ENCODE results near the gene SMARCD1.
A peak's percentile ranks its signal among the peaks of the same experiment; 100 is the strongest.

SMARCD1 gene

DNA sequence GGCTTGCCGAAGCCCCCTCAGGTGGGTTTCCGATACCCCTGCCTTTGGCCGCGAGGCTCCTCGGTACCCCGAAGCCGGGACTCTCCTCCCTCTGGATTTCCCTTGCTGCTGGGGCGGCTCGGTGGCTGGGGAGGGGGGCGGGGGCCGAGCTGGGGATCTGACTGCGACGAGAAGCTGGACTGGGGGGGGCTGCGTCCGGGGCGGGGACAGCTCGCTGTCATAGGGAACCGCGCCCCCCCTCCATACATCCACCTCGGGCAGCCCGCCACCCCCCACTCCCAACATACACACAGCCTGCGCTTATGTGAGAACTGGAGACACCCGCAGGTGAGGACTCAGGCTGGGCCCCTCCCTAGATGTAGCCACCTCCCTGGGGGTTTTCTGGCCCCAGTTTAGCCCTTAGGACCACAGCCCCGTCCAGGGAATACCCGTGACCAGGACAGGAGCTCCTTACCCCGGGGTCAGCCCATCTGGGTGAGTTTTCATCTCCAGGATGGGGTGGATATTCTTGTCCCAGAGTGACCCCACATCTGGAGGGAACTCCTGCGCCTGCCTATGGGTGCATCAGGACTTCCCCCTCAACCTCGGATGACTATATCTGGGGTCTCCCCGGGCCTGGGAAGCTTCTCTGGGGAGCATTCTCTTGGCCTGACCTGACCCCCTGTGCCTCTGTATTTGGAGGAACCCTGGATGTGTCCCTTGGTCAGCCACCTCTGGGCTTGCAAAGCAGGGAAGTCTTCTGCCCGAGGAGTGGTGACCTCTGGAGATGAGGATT lies 27.1 kb upstream of the SMARCD1 start:
- peak overlapping the region; percentile 94 for H3K9ac ChIP-seq (ENCODE audit: low read depth, low read length, poor library complexity)

GRCh38 chr12:50058743-50059312 lies 26.3 kb upstream of the SMARCD1 start:
- no peak overlapping the region for H2BK120ac ChIP-seq (ENCODE audit: low read depth, low read length)
- H3K4me3 ChIP-seq (ENCODE audit: low read length in 2 of 2): peak overlapping the region in 1 of 2 donors; percentile 9
- no peak overlapping the region for H2AFZ ChIP-seq (ENCODE audit: low read length)
- peaks cover 0 to 19% (median 18%) of the 10 kb centered on the region in 3 experiments for H3K27me3 ChIP-seq (ENCODE audit: control insufficient read depth in 3 of 3, insufficient read depth in 3 of 3, low read depth in 1 of 3, low read length in 3 of 3)
- no peak overlapping the region for H2BK15ac ChIP-seq (ENCODE audit: low read length)
- no CpG with 5 or more reads among the region's 15 CpGs for WGBS, 2 donors (ENCODE audit: extremely low coverage in 2 of 2, insufficient read length in 2 of 2, insufficient replicate concordance in 1 of 2)
- peak overlapping the region; percentile 94 for H3K23ac ChIP-seq (ENCODE audit: low read depth, low read length, poor library complexity)
- no peak overlapping the region for H3K4me2 ChIP-seq (ENCODE audit: insufficient read depth, low read length, poor library complexity, severe bottlenecking)
- H3K9ac ChIP-seq (ENCODE audit: low read depth, low read length, poor library complexity): peak overlapping the region; percentile 53
- H2AK5ac ChIP-seq (ENCODE audit: low read depth, low read length): peak overlapping the region; percentile 18
- H3K4ac ChIP-seq (ENCODE audit: low read length): no peak overlapping the region
- no peak overlapping the region for H2BK5ac ChIP-seq (ENCODE audit: low read length)
- H4K91ac ChIP-seq (ENCODE audit: low read depth, low read length, poor library complexity): no peak overlapping the region
- H3K18ac ChIP-seq (ENCODE audit: low read length): no peak overlapping the region
- H3K36me3 ChIP-seq (replicated peaks in 1 of 2; ENCODE audit: control insufficient read depth in 2 of 2, insufficient read depth in 2 of 2, low read length in 2 of 2): peaks cover 2 to 8% of the 10 kb centered on the region in 2 donors
- no peaks in the 10 kb centered on the region for H3K9me3 ChIP-seq (replicated peaks in 1 of 2; ENCODE audit: control insufficient read depth in 2 of 2, insufficient read depth in 1 of 2, low read depth in 1 of 2, low read length in 2 of 2)
- no peak for DNase-seq (ENCODE audit: low spot score)
- peaks cover 1% of the 10 kb centered on the region for H3K79me1 ChIP-seq (ENCODE audit: low read depth, low read length)
- H4K8ac ChIP-seq (ENCODE audit: low read depth, low read length): no peak overlapping the region
- H2BK12ac ChIP-seq (ENCODE audit: low read length): no peak overlapping the region
- no peak overlapping the region for H3K27ac ChIP-seq (replicated peaks; ENCODE audit: low read length)
- peaks cover 6 to 10% of the 10 kb centered on the region in 2 donors for H3K4me1 ChIP-seq (ENCODE audit: control insufficient read depth in 2 of 2, insufficient read depth in 1 of 2, low read depth in 1 of 2, low read length in 2 of 2)
- H3K14ac ChIP-seq (ENCODE audit: low read length): no peak overlapping the region

More for the DNA sequence above, 27.1 kb upstream of the SMARCD1 start:
- no peaks in the 10 kb centered on the region for H3K9me3 ChIP-seq (replicated peaks in 1 of 2; ENCODE audit: control insufficient read depth in 2 of 2, insufficient read depth in 1 of 2, low read depth in 1 of 2, low read length in 2 of 2)
- no peak overlapping the region for H2BK120ac ChIP-seq (ENCODE audit: low read depth, low read length)
- H3K14ac ChIP-seq (ENCODE audit: low read length): no peak overlapping the region
- H2AK5ac ChIP-seq (ENCODE audit: low read depth, low read length): peak overlapping the region; percentile 58
- H3K4ac ChIP-seq (ENCODE audit: low read length): no peak overlapping the region
- no peak overlapping the region for H3K27ac ChIP-seq (replicated peaks; ENCODE audit: low read length)
- H2BK15ac ChIP-seq (ENCODE audit: low read length): no peak overlapping the region
- peaks cover 0 to 26% (median 19%) of the 10 kb centered on the region in 3 experiments for H3K27me3 ChIP-seq (ENCODE audit: control insufficient read depth in 3 of 3, insufficient read depth in 3 of 3, low read depth in 1 of 3, low read length in 3 of 3)
- H3K4me1 ChIP-seq (ENCODE audit: control insufficient read depth in 2 of 2, insufficient read depth in 1 of 2, low read depth in 1 of 2, low read length in 2 of 2): peaks cover 6 to 10% of the 10 kb centered on the region in 2 donors
- H2AFZ ChIP-seq (ENCODE audit: low read length): peak overlapping the region; percentile 96
- H3K18ac ChIP-seq (ENCODE audit: low read length): peak overlapping the region; percentile 85
- H3K4me3 ChIP-seq (ENCODE audit: low read length in 2 of 2): peak overlapping the region; percentile 76 to 90
- H2BK12ac ChIP-seq (ENCODE audit: low read length): no peak overlapping the region
- H3K36me3 ChIP-seq (replicated peaks in 1 of 2; ENCODE audit: control insufficient read depth in 2 of 2, insufficient read depth in 2 of 2, low read length in 2 of 2): peaks cover 2 to 8% of the 10 kb centered on the region in 2 donors
- peak overlapping the region; percentile 18 for H3K23ac ChIP-seq (ENCODE audit: low read depth, low read length, poor library complexity)
- WGBS, 2 donors (ENCODE audit: extremely low coverage in 2 of 2, insufficient read length in 2 of 2, insufficient replicate concordance in 1 of 2): no CpG with 5 or more reads among the region's 30 CpGs
- no peak overlapping the region for H4K8ac ChIP-seq (ENCODE audit: low read depth, low read length)
- DNase-seq (ENCODE audit: low spot score): no peak
- peak overlapping the region; percentile 99 for H3K4me2 ChIP-seq (ENCODE audit: insufficient read depth, low read length, poor library complexity, severe bottlenecking)
- peaks cover 1% of the 10 kb centered on the region for H3K79me1 ChIP-seq (ENCODE audit: low read depth, low read length)
- no peak overlapping the region for H2BK5ac ChIP-seq (ENCODE audit: low read length)
- H4K91ac ChIP-seq (ENCODE audit: low read depth, low read length, poor library complexity): no peak overlapping the region

DNA sequence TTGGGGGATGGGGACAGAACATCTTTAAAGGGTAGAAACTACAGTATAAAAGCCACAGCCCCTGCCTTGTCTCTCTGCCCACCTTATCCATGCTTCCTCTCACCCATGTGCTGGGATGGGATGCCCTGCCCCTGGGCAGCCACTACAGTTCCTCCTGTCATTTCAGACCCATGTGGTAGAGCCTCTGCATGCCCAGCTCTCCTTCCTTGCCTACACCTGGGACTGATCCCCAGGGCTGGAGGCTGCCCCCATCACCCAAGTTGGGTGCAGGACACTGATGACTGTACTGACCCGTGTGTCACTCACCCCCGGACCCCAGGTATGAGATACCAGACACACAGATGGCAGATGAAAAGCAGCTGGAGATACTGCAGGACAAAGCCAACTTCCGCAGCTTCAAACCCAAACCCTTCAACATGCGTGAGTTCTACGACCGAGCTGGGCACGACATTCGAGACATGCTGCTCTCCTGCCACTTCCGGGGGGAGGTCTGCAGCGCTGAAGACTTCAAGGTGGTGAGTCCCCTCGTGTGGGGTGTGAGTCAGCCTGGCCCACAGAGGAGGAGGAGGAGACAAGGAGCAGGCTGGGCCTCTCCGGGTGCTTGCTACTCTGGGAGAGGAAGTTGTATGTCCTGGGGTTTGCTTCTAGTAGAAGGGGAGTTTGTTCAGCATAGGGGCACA lies 25.6 kb upstream of the SMARCD1 start:
- Histone ChIP-seq H3K9me3 (replicated peaks in 1 of 2; ENCODE audit: control insufficient read depth in 2 of 2, insufficient read depth in 1 of 2, low read depth in 1 of 2, low read length in 2 of 2) (no peaks in the 10 kb centered on the region), H3K27ac (replicated peaks; ENCODE audit: low read length) (no peak overlapping the region), H3K4me3 (ENCODE audit: low read length in 2 of 2) (no peak overlapping the region), H3K14ac (ENCODE audit: low read length) (no peak overlapping the region), H3K9ac (ENCODE audit: low read depth, low read length, poor library complexity) (peak overlapping the region; percentile 22), H2BK12ac (ENCODE audit: low read length) (no peak overlapping the region), H3K36me3 (replicated peaks in 1 of 2; ENCODE audit: control insufficient read depth in 2 of 2, insufficient read depth in 2 of 2, low read length in 2 of 2) (peaks cover 2 to 8% of the 10 kb centered on the region in 2 donors), H4K91ac (ENCODE audit: low read depth, low read length, poor library complexity) (no peak overlapping the region), H3K4me2 (ENCODE audit: insufficient read depth, low read length, poor library complexity, severe bottlenecking) (no peak overlapping the region), H2AFZ (ENCODE audit: low read length) (no peak overlapping the region), H2AK5ac (ENCODE audit: low read depth, low read length) (peak overlapping the region; percentile 22), H3K79me1 (ENCODE audit: low read depth, low read length) (peaks cover 1% of the 10 kb centered on the region), H2BK15ac (ENCODE audit: low read length) (no peak overlapping the region), H3K27me3 (ENCODE audit: control insufficient read depth in 3 of 3, insufficient read depth in 3 of 3, low read depth in 1 of 3, low read length in 3 of 3) (peaks cover 0 to 19% (median 17%) of the 10 kb centered on the region in 3 experiments), H3K4ac (ENCODE audit: low read length) (no peak overlapping the region), H3K4me1 (ENCODE audit: control insufficient read depth in 2 of 2, insufficient read depth in 1 of 2, low read depth in 1 of 2, low read length in 2 of 2) (peaks cover 6 to 10% of the 10 kb centered on the region in 2 donors), H3K23ac (ENCODE audit: low read depth, low read length, poor library complexity) (peak overlapping the region; percentile 8), H4K8ac (ENCODE audit: low read depth, low read length) (no peak overlapping the region), H2BK120ac (ENCODE audit: low read depth, low read length) (no peak overlapping the region), H3K18ac (ENCODE audit: low read length) (no peak overlapping the region), H2BK5ac (ENCODE audit: low read length) (no peak overlapping the region)
- DNase-seq (ENCODE audit: low spot score): no peak
- WGBS, 2 donors (ENCODE audit: extremely low coverage in 2 of 2, insufficient read length in 2 of 2, insufficient replicate concordance in 1 of 2): no CpG with 5 or more reads among the region's 12 CpGs

DNA sequence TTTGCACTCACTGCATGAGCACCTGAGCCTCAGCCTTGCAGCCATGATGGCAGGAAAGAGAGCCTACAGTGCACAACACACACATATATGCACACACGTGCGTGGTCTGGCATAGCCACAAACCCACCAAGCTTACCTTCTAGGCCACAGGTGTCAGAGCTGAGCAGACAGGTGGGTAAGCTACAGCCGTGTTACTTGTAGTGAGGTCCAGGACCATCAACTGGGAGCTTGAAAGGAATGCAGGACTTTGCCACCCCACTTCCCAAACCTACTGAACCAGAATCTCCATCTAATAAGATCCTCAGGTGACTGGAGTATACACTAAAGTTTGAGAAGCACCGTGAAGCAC lies 25.0 kb upstream of the SMARCD1 start:
- no peak overlapping the region for H3K4me3 ChIP-seq (ENCODE audit: low read length in 2 of 2)
- no peak for DNase-seq (ENCODE audit: low spot score)
- peaks cover 6 to 10% of the 10 kb centered on the region in 2 donors for H3K4me1 ChIP-seq (ENCODE audit: control insufficient read depth in 2 of 2, insufficient read depth in 1 of 2, low read depth in 1 of 2, low read length in 2 of 2)
- H4K91ac ChIP-seq (ENCODE audit: low read depth, low read length, poor library complexity): no peak overlapping the region
- no peak overlapping the region for H3K27ac ChIP-seq (replicated peaks; ENCODE audit: low read length)
- peak overlapping the region; percentile 8 for H3K23ac ChIP-seq (ENCODE audit: low read depth, low read length, poor library complexity)
- H2AK5ac ChIP-seq (ENCODE audit: low read depth, low read length): no peak overlapping the region
- H3K36me3 ChIP-seq (replicated peaks in 1 of 2; ENCODE audit: control insufficient read depth in 2 of 2, insufficient read depth in 2 of 2, low read length in 2 of 2): peaks cover 2 to 8% of the 10 kb centered on the region in 2 donors
- H3K27me3 ChIP-seq (ENCODE audit: control insufficient read depth in 3 of 3, insufficient read depth in 3 of 3, low read depth in 1 of 3, low read length in 3 of 3): peaks cover 0 to 19% (median 17%) of the 10 kb centered on the region in 3 experiments
- H2BK12ac ChIP-seq (ENCODE audit: low read length): no peak overlapping the region
- H3K4ac ChIP-seq (ENCODE audit: low read length): no peak overlapping the region
- H2AFZ ChIP-seq (ENCODE audit: low read length): no peak overlapping the region
- whole genome bisulfite sequencing, 2 donors (ENCODE audit: extremely low coverage in 2 of 2, insufficient read length in 2 of 2, insufficient replicate concordance in 1 of 2): no CpG with 5 or more reads among the region's 4 CpGs
- no peak overlapping the region for H2BK120ac ChIP-seq (ENCODE audit: low read depth, low read length)
- no peak overlapping the region for H4K8ac ChIP-seq (ENCODE audit: low read depth, low read length)
- H3K18ac ChIP-seq (ENCODE audit: low read length): no peak overlapping the region
- peaks cover 1% of the 10 kb centered on the region for H3K79me1 ChIP-seq (ENCODE audit: low read depth, low read length)
- H3K9ac ChIP-seq (ENCODE audit: low read depth, low read length, poor library complexity): no peak overlapping the region
- H2BK5ac ChIP-seq (ENCODE audit: low read length): no peak overlapping the region
- no peaks in the 10 kb centered on the region for H3K9me3 ChIP-seq (replicated peaks in 1 of 2; ENCODE audit: control insufficient read depth in 2 of 2, insufficient read depth in 1 of 2, low read depth in 1 of 2, low read length in 2 of 2)
- no peak overlapping the region for H3K14ac ChIP-seq (ENCODE audit: low read length)
- H3K4me2 ChIP-seq (ENCODE audit: insufficient read depth, low read length, poor library complexity, severe bottlenecking): no peak overlapping the region
- no peak overlapping the region for H2BK15ac ChIP-seq (ENCODE audit: low read length)
